ENCODE measurements around the gene UGT2B10. TPM values are rescaled to one million over a fixed set of nuclear protein-coding genes. Genes with fewer than 3 reads are reported as not detected.
A peak's percentile ranks its signal among the peaks of the same experiment; 100 is the strongest.

Gene UGT2B10
- total and polyA plus RNA-seq, 2 of the 13 experiments (the other 11 are each of a cell fraction or from before 2014, with no cell fraction given) = 107 to 148 TPM

DNA sequence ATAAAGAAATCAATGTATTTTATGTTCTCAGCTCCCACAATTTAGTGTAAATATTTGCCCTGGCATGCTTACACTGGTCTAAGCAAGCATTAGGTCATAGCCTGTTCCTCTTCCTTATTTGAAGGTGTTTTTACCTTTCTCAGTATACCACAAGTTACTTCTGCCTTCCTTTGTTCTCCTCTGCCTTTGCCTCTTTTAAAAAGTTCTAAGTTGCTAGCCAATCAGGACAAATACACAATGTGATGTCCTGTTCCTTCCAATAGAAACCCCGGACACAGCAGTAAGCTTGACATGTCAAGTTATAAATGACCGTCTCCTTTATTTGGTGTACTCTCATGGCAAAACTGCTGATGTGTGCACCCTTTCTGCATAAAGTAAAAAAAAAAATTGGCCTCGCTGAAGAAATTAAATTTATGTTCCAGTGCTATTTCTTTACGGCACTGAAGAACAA lies 49.4 kb downstream of the UGT2B10 start (continued):
- TF ChIP-seq, protein P1, sequence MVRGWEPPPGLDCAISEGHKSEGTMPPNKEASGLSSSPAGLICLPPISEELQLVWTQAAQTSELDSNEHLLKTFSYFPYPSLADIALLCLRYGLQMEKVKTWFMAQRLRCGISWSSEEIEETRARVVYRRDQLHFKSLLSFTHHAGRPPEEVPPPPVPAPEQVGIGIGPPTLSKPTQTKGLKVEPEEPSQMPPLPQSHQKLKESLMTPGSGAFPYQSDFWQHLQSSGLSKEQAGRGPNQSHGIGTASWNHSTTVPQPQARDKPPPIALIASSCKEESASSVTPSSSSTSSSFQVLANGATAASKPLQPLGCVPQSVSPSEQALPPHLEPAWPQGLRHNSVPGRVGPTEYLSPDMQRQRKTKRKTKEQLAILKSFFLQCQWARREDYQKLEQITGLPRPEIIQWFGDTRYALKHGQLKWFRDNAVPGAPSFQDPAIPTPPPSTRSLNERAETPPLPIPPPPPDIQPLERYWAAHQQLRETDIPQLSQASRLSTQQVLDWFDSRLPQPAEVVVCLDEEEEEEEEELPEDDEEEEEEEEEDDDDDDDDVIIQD (CRISPR knock-in tag; IDR thresholded peaks at IDR 0.05; ENCODE audit: low read depth) = peak; percentile 46; the same call in 1 of the 2 replicates
- no peak for TF ChIP-seq STAT5B (CRISPR knock-in tag; IDR thresholded peaks at IDR 0.05)
- TF ChIP-seq ZNF737 (CRISPR knock-in tag; IDR thresholded peaks at IDR 0.05; ENCODE audit: borderline replicate concordance) = no peak
- TF ChIP-seq SP5 (CRISPR knock-in tag; IDR thresholded peaks at IDR 0.05; ENCODE audit: borderline replicate concordance, low read depth) = no peak
- TF ChIP-seq ZSCAN30 (CRISPR knock-in tag; IDR thresholded peaks at IDR 0.05) = 0 out of 2 replicates have a peak, but pooled peaks have one; percentile 60
- TF ChIP-seq ZNF557 (CRISPR knock-in tag; IDR thresholded peaks at IDR 0.05) = no peak
- no peak for TF ChIP-seq ZNF644 (CRISPR knock-in tag; IDR thresholded peaks at IDR 0.05; ENCODE audit: low read depth)
- TF ChIP-seq ISL2 (CRISPR knock-in tag; IDR thresholded peaks at IDR 0.05) = peak; percentile 73
- TF ChIP-seq TAF15 (IDR thresholded peaks at IDR 0.05; ENCODE audit: low read depth, low read length, poor library complexity, severe bottlenecking) = no peak
- no peak for TF ChIP-seq ZNF556 (CRISPR knock-in tag; IDR thresholded peaks at IDR 0.05; ENCODE audit: borderline replicate concordance)
- TF ChIP-seq, protein P2, sequence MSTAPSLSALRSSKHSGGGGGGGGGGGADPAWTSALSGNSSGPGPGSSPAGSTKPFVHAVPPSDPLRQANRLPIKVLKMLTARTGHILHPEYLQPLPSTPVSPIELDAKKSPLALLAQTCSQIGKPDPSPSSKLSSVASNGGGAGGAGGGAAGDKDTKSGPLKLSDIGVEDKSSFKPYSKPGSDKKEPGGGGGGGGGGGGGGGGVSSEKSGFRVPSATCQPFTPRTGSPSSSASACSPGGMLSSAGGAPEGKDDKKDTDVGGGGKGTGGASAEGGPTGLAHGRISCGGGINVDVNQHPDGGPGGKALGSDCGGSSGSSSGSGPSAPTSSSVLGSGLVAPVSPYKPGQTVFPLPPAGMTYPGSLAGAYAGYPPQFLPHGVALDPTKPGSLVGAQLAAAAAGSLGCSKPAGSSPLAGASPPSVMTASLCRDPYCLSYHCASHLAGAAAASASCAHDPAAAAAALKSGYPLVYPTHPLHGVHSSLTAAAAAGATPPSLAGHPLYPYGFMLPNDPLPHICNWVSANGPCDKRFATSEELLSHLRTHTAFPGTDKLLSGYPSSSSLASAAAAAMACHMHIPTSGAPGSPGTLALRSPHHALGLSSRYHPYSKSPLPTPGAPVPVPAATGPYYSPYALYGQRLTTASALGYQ (CRISPR knock-in tag; IDR thresholded peaks at IDR 0.05) = 0 out of 2 replicates have a peak, but pooled peaks have one; percentile 15
- no peak for TF ChIP-seq ZNF775 (CRISPR knock-in tag; IDR thresholded peaks at IDR 0.05; ENCODE audit: borderline replicate concordance)
- TF ChIP-seq HNRNPLL (IDR thresholded peaks at IDR 0.05; ENCODE audit: low read depth, low read length, poor library complexity, severe bottlenecking) = no peak
- TF ChIP-seq ZSCAN12 (CRISPR knock-in tag; IDR thresholded peaks at IDR 0.05) = no peak
- TF ChIP-seq NCOR1 (IDR thresholded peaks at IDR 0.05; ENCODE audit: borderline replicate concordance, low read length) = no peak
- no peak for TF ChIP-seq EHMT2 (IDR thresholded peaks at IDR 0.05; ENCODE audit: borderline replicate concordance, low read depth, low read length)
- TF ChIP-seq, protein P3, sequence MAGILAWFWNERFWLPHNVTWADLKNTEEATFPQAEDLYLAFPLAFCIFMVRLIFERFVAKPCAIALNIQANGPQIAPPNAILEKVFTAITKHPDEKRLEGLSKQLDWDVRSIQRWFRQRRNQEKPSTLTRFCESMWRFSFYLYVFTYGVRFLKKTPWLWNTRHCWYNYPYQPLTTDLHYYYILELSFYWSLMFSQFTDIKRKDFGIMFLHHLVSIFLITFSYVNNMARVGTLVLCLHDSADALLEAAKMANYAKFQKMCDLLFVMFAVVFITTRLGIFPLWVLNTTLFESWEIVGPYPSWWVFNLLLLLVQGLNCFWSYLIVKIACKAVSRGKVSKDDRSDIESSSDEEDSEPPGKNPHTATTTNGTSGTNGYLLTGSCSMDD (CRISPR knock-in tag; IDR thresholded peaks at IDR 0.05) = no peak
- TF ChIP-seq NFRKB (IDR thresholded peaks at IDR 0.05) = no peak
- TF ChIP-seq KMT2A (CRISPR knock-in tag; IDR thresholded peaks at IDR 0.05) = no peak
- TF ChIP-seq ZNF143 (CRISPR knock-in tag; IDR thresholded peaks at IDR 0.05) = no peak
- TF ChIP-seq ZNF652 (CRISPR knock-in tag; IDR thresholded peaks at IDR 0.05; ENCODE audit: borderline replicate concordance, low read depth) = no peak
- TF ChIP-seq ZFP36 (IDR thresholded peaks at IDR 0.05; ENCODE audit: borderline replicate concordance, low read depth, low read length, partially characterized antibody) = no peak
- TF ChIP-seq, protein P4, sequence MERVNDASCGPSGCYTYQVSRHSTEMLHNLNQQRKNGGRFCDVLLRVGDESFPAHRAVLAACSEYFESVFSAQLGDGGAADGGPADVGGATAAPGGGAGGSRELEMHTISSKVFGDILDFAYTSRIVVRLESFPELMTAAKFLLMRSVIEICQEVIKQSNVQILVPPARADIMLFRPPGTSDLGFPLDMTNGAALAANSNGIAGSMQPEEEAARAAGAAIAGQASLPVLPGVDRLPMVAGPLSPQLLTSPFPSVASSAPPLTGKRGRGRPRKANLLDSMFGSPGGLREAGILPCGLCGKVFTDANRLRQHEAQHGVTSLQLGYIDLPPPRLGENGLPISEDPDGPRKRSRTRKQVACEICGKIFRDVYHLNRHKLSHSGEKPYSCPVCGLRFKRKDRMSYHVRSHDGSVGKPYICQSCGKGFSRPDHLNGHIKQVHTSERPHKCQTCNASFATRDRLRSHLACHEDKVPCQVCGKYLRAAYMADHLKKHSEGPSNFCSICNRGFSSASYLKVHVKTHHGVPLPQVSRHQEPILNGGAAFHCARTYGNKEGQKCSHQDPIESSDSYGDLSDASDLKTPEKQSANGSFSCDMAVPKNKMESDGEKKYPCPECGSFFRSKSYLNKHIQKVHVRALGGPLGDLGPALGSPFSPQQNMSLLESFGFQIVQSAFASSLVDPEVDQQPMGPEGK (CRISPR knock-in tag; IDR thresholded peaks at IDR 0.05) = no peak
- no peak for TF ChIP-seq SOX6 (IDR thresholded peaks at IDR 0.05)
- no peak; the same call in 1 of the 2 replicates for TF ChIP-seq SOX6 (CRISPR knock-in tag; IDR thresholded peaks at IDR 0.05)
- TF ChIP-seq SIN3B (IDR thresholded peaks at IDR 0.05; ENCODE audit: low read length) = no peak
- no peak for TF ChIP-seq FOXJ3 (CRISPR knock-in tag; IDR thresholded peaks at IDR 0.05; ENCODE audit: borderline replicate concordance)
